ENCODE results near the gene STRADA.

DNA sequence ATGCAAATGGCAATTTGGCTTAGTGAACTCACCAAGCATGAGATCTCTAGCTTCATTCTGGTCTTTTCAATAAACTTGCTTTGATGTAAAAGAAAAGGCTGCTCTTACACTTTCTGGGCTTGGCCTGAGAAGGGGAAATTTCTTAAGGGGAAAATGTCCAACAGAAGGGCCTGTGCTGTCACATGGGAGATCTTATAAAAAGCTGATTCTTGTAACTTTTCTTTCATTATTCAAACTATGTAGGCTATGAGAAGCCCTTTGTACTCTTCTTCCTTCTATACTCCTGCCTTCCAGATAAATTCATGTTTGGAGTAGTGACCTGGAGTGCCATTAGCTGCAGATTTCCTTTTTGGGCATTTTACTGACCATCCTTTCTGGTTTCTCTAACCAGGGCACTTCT lies 58.6 kb downstream of the STRADA start:
- TF ChIP-seq ESRRA (IDR thresholded peaks at IDR 0.05; ENCODE audit: borderline replicate concordance, low read depth), result no peak
- TF ChIP-seq, protein P1, sequence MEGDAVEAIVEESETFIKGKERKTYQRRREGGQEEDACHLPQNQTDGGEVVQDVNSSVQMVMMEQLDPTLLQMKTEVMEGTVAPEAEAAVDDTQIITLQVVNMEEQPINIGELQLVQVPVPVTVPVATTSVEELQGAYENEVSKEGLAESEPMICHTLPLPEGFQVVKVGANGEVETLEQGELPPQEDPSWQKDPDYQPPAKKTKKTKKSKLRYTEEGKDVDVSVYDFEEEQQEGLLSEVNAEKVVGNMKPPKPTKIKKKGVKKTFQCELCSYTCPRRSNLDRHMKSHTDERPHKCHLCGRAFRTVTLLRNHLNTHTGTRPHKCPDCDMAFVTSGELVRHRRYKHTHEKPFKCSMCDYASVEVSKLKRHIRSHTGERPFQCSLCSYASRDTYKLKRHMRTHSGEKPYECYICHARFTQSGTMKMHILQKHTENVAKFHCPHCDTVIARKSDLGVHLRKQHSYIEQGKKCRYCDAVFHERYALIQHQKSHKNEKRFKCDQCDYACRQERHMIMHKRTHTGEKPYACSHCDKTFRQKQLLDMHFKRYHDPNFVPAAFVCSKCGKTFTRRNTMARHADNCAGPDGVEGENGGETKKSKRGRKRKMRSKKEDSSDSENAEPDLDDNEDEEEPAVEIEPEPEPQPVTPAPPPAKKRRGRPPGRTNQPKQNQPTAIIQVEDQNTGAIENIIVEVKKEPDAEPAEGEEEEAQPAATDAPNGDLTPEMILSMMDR (IDR thresholded peaks at IDR 0.05 in 2 of 3, conservative IDR thresholded peaks at IDR 0.05 in 1 of 3; ENCODE audit: insufficient read depth in 2 of 3, low read depth in 1 of 3, low read length in 3 of 3), result no peak

Measured in K562 (cell line).